H1 (cell line): ENCODE data around the gene RUNX1. TPM values are rescaled to one million over a fixed set of nuclear protein-coding genes. Genes with fewer than 3 reads are reported as not detected.

Experiments used
- CTCF ChIA-PET: fragments of 300-600 bp; sonication (Branson Sonifier 250); formaldehyde crosslinking; loops from one replicate; lab custom pipeline; 2021; ENCODE audit not compliant: partially characterized antibody; lab: Charles Lee
- POLR2A ChIA-PET: fragments of 300-600 bp; sonication (Branson Sonifier 250); formaldehyde crosslinking; loops from one replicate; lab custom pipeline; 2021; ENCODE audit warnings: inconsistent platforms; ENCODE audit not compliant: partially characterized antibody; lab: Charles Lee
- DNase-seq, 2 experiments: peaks; one replicate each; pipeline versions ENCODE4 v3.0.0 to v3.0.0-alpha.2; 2010 to 2022; ENCODE audit warnings: low spot score in 2 of 2, low read depth in 1 of 2, mixed read lengths in 1 of 2
- FAIRE-seq: peaks from 2 replicates; lab custom pipeline; 2011; peaks lifted over from hg19 to GRCh38; lab: Jason Lieb, UNC
- H2AFZ ChIP-seq: 2 replicates; pipeline ENCODE4 v1.8.1; 2012; ENCODE audit warnings: low read length, inconsistent platforms
- H2AK5ac ChIP-seq: 2 replicates; pipeline ENCODE4 v1.6.1; 2013; ENCODE audit warnings: low read depth, low read length
- H2BK120ac ChIP-seq: replicated peaks from 2 replicates; pipeline ENCODE3; 2013; ENCODE audit warnings: low read depth, low read length, inconsistent platforms
- H2BK12ac ChIP-seq: 2 replicates; pipeline ENCODE4 v1.6.1; 2013; ENCODE audit warnings: low read depth, low read length
- H2BK15ac ChIP-seq: 2 replicates; pipeline ENCODE4 v1.6.1; 2013; ENCODE audit warnings: low read length
- H2BK20ac ChIP-seq: 2 replicates; pipeline ENCODE4 v1.6.1; 2013; ENCODE audit warnings: low read length
- H2BK5ac ChIP-seq: 2 replicates; pipeline ENCODE4 v1.6.1; 2013; ENCODE audit warnings: low read depth, low read length
- H3K14ac ChIP-seq: 2 replicates; pipeline ENCODE4 v1.6.1; 2013; ENCODE audit warnings: inconsistent platforms; ENCODE audit not compliant: insufficient read length
- H3K18ac ChIP-seq: 2 replicates; pipeline ENCODE4 v1.6.1; 2013; ENCODE audit warnings: low read length; ENCODE audit errors: extremely low read depth
- H3K23ac ChIP-seq: 2 replicates; pipeline ENCODE4 v1.6.1; 2013; ENCODE audit warnings: inconsistent platforms; ENCODE audit not compliant: insufficient read length
- H3K23me2 ChIP-seq: 2 replicates; pipeline ENCODE4 v1.6.1; 2013; ENCODE audit warnings: low read depth, low read length
- H3K27ac ChIP-seq: 2 replicates; pipeline ENCODE4 v1.6.1; 2011; ENCODE audit warnings: low read depth, low read length, inconsistent platforms
- H3K27me3 ChIP-seq, 4 experiments: replicated peaks in 1 of 4; 1 replicate in 1 of 4; 2 replicates in 3 of 4; pipeline versions ENCODE4 v1.6.1 to v1.8.1; 2011 to 2013; ENCODE audit warnings: low read length in 3 of 4, mild to moderate bottlenecking in 3 of 4, inconsistent platforms in 2 of 4, mixed read lengths in 2 of 4, moderate library complexity in 1 of 4; ENCODE audit not compliant: control insufficient read depth in 3 of 4, insufficient read depth in 3 of 4; ENCODE audit errors: extremely low read depth in 1 of 4
- H3K36me3 ChIP-seq, 4 experiments: 2 replicates each; pipeline versions ENCODE4 v1.6.1 to v1.8.1; 2011 to 2013; ENCODE audit warnings: mild to moderate bottlenecking in 4 of 4, low read length in 3 of 4, moderate library complexity in 2 of 4, control low read depth in 1 of 4, inconsistent platforms in 1 of 4; ENCODE audit not compliant: insufficient read depth in 4 of 4, control insufficient read depth in 2 of 4
- H3K4ac ChIP-seq: replicated peaks from 2 replicates; pipeline ENCODE3; 2013; ENCODE audit warnings: low read length, low read depth, mixed read lengths, inconsistent platforms; ENCODE audit not compliant: insufficient read length
- H3K4me1 ChIP-seq, 4 experiments: replicated peaks in 1 of 4; 1 replicate in 1 of 4; 2 replicates in 3 of 4; pipeline versions ENCODE4 v1.6.1 to v1.8.1; 2011 to 2013; ENCODE audit warnings: low read length in 3 of 4, inconsistent platforms in 2 of 4, mixed read lengths in 1 of 4; ENCODE audit not compliant: insufficient read depth in 4 of 4, control insufficient read depth in 3 of 4
- H3K4me2 ChIP-seq, 2 experiments: 2 replicates each; pipeline versions ENCODE4 v1.6.1 to v1.8.1; 2011 to 2013; ENCODE audit warnings: low read depth in 2 of 2, low read length in 2 of 2, control low read depth in 1 of 2, inconsistent platforms in 1 of 2, mild to moderate bottlenecking in 1 of 2; ENCODE audit not compliant: insufficient read depth in 1 of 2
- H3K4me3 ChIP-seq, 4 experiments: fragments of 200-600, 300-600 bp in 1 of 4; sonication (generic), shearing (Covaris generic), sonication (Bioruptor Twin) in 1 of 4; 2 replicates each; pipeline versions ENCODE4 v1.5.1 to v1.8.1; 2011 to 2016; ENCODE audit warnings: low read length in 4 of 4, low read depth in 3 of 4, control low read depth in 2 of 4, inconsistent platforms in 2 of 4, mild to moderate bottlenecking in 2 of 4, mixed read lengths in 1 of 4, moderate library complexity in 1 of 4; ENCODE audit not compliant: insufficient read depth in 2 of 4; ENCODE audit errors: extremely low read depth in 1 of 4
- H3K56ac ChIP-seq: replicated peaks from 2 replicates; pipeline ENCODE3; 2013; ENCODE audit warnings: low read depth, mild to moderate bottlenecking, mixed read lengths, low read length, inconsistent platforms; ENCODE audit not compliant: insufficient read length
- H3K79me1 ChIP-seq: 2 replicates; pipeline ENCODE4 v1.6.1; 2013; ENCODE audit warnings: low read depth, low read length, control low read depth
- H3K79me2 ChIP-seq, 2 experiments: 2 replicates each; pipeline versions ENCODE4 v1.6.1 to v1.8.1; 2012 to 2013; ENCODE audit warnings: low read length in 2 of 2, mild to moderate bottlenecking in 2 of 2, inconsistent platforms in 1 of 2; ENCODE audit not compliant: insufficient read depth in 2 of 2, control insufficient read depth in 1 of 2
- H3K9ac ChIP-seq, 4 experiments: replicated peaks in 1 of 4; 1 replicate in 1 of 4; 2 replicates in 3 of 4; pipeline versions ENCODE4 v1.6.1 to v1.8.1; 2011 to 2013; ENCODE audit warnings: low read depth in 3 of 4, low read length in 3 of 4, control low read depth in 2 of 4, mild to moderate bottlenecking in 2 of 4, moderate library complexity in 2 of 4, inconsistent platforms in 1 of 4; ENCODE audit errors: extremely low read depth in 1 of 4
- H3K9me3 ChIP-seq, 2 experiments: 2 replicates each; pipeline versions ENCODE4 v1.6.1 to v1.8.1; 2012 to 2013; ENCODE audit warnings: mild to moderate bottlenecking in 2 of 2, moderate library complexity in 2 of 2, control low read depth in 1 of 2, inconsistent platforms in 1 of 2, low read depth in 1 of 2, low read length in 1 of 2, mixed read lengths in 1 of 2; ENCODE audit not compliant: insufficient read depth in 2 of 2
- H4K20me1 ChIP-seq, 2 experiments: replicated peaks in 1 of 2; 2 replicates each; pipeline versions ENCODE3 to v1.8.1; 2011 to 2013; ENCODE audit warnings: inconsistent platforms in 2 of 2, low read length in 2 of 2, mild to moderate bottlenecking in 1 of 2; ENCODE audit not compliant: insufficient read depth in 2 of 2, control insufficient read depth in 1 of 2
- H4K5ac ChIP-seq: 2 replicates; pipeline ENCODE4 v1.6.1; 2013; ENCODE audit warnings: low read length, low read depth, mixed read lengths, inconsistent platforms; ENCODE audit not compliant: insufficient read length
- H4K8ac ChIP-seq: 2 replicates; pipeline ENCODE4 v1.8.0; 2013; ENCODE audit warnings: mild to moderate bottlenecking, moderate library complexity, low read length, inconsistent platforms; ENCODE audit not compliant: insufficient read depth; ENCODE audit errors: extremely low read depth
- H4K91ac ChIP-seq: replicated peaks from 2 replicates; pipeline ENCODE3; 2013; ENCODE audit warnings: low read length, mixed read lengths, inconsistent platforms; ENCODE audit not compliant: insufficient read length
- CHD2 ChIP-seq: IDR thresholded peaks from 2 replicates; pipeline ENCODE4 v1.6.1; 2012; ENCODE audit warnings: low read length, improper control_type of control experiment
- EP300 ChIP-seq, 2 experiments: IDR thresholded peaks; 1 replicate in 1 of 2; 2 replicates in 1 of 2; pipeline ENCODE4 v1.6.1; 2011 to 2012; ENCODE audit warnings: low read depth in 2 of 2, low read length in 2 of 2, mild to moderate bottlenecking in 2 of 2, borderline replicate concordance in 1 of 2, inconsistent platforms in 1 of 2, moderate library complexity in 1 of 2
- GTF2F1 ChIP-seq: IDR thresholded peaks from 2 replicates; pipeline ENCODE4 v1.6.1; 2012; ENCODE audit warnings: low read depth, low read length, improper control_type of control experiment, borderline replicate concordance
- JUN ChIP-seq: IDR thresholded peaks from 2 replicates; pipeline ENCODE4 v1.6.1; 2011; ENCODE audit warnings: low read depth, mild to moderate bottlenecking, improper control_type of control experiment, low read length
- NANOG ChIP-seq: IDR thresholded peaks from 2 replicates; pipeline ENCODE4 v1.6.1; 2011; ENCODE audit warnings: low read length, low read depth, mild to moderate bottlenecking, inconsistent platforms; ENCODE audit not compliant: insufficient read depth, poor library complexity, severe bottlenecking
- POLR2AphosphoS5 ChIP-seq: IDR thresholded peaks from 2 replicates; pipeline ENCODE4 v1.6.1; 2011; ENCODE audit warnings: low read depth, low read length
- RFX5 ChIP-seq: IDR thresholded peaks from 2 replicates; pipeline ENCODE4 v1.6.1; 2011; ENCODE audit warnings: low read depth, low read length, improper control_type of control experiment, borderline replicate concordance
- SIN3A ChIP-seq, 2 experiments: IDR thresholded peaks in 1 of 2; conservative IDR thresholded peaks in 1 of 2; 2 replicates each; pipeline ENCODE4 v1.6.1; 2011 to 2012; ENCODE audit warnings: low read length in 2 of 2, improper control_type of control experiment in 1 of 2, low read depth in 1 of 2, mild to moderate bottlenecking in 1 of 2
- SIX5 ChIP-seq: IDR thresholded peaks from 2 replicates; pipeline ENCODE4 v1.6.1; 2011; ENCODE audit warnings: mild to moderate bottlenecking, low read depth, low read length
- SP4 ChIP-seq: IDR thresholded peaks from 2 replicates; pipeline ENCODE4 v1.6.1; 2012; ENCODE audit warnings: low read length, inconsistent platforms
- TAF7 ChIP-seq: optimal IDR thresholded peaks from 2 replicates; pipeline ENCODE3; 2011; ENCODE audit warnings: low read depth, mild to moderate bottlenecking, inconsistent platforms, low read length, moderate library complexity, borderline replicate concordance
- TBP ChIP-seq: IDR thresholded peaks from 2 replicates; pipeline ENCODE4 v1.6.1; 2011; ENCODE audit warnings: low read depth, low read length, improper control_type of control experiment
- TEAD4 ChIP-seq: IDR thresholded peaks from 2 replicates; pipeline ENCODE4 v1.6.1; 2012; ENCODE audit warnings: low read depth, low read length, inconsistent platforms, mixed read lengths
- WGBS, 2 experiments: shearing (Covaris generic) in 1 of 2; methylation state at CpG; one replicate each; pipeline versions ENCODE4 v1.1.6 to v1.1.7; 2013 to 2015; ENCODE audit warnings: low lambda C conversion rate in 2 of 2, mixed read lengths in 2 of 2, inconsistent platforms in 1 of 2, low coverage in 1 of 2, missing lambda C conversion rate in 1 of 2; ENCODE audit not compliant: insufficient replicate concordance in 2 of 2, insufficient coverage in 1 of 2, insufficient read length in 1 of 2; ENCODE audit errors: extremely low coverage in 1 of 2, missing lambda C conversion rate in 1 of 2; 5-methylcytosine and 5-hydroxymethylcytosine counted together
- polyA plus RNA-seq, 7 experiments: library from polyadenylated mRNA; depleted of rRNA in 3 of 7; stranded (reverse) in 5 of 7; unstranded in 2 of 7; fragments of >200 nt in 5 of 7; fragments of 200-250 nt in 2 of 7; gene quantifications; 1 replicate in 5 of 7; 2 replicates in 1 of 7; 4 replicates in 1 of 7; pipeline versions ENCODE4 v1.2.1 to v1.2.3, GENCODE V29; 2011 to 2013; ENCODE audit warnings: missing spikeins in 2 of 7, mixed read lengths in 2 of 7
- total RNA-seq: library from RNA; stranded (reverse); fragmentation: NEBNext Ultra II Directional; extraction: Animal tissue kit (Norgen Biotek cat#: 25700); gene quantifications from 2 replicates; pipeline ENCODE4 v1.2.1, GENCODE V29; 2021
- TF ChIP-seq, protein P1 (sequence below): IDR thresholded peaks from 2 replicates; pipeline ENCODE4 v1.6.1; 2011; ENCODE audit warnings: low read length, improper control_type of control experiment

The RUNX1 gene
- total and polyA plus RNA-seq, 2 of the 8 experiments (the other 6 are each of a cell fraction or from before 2014, with no cell fraction given): 0.20 to 0.60 TPM

DNA sequence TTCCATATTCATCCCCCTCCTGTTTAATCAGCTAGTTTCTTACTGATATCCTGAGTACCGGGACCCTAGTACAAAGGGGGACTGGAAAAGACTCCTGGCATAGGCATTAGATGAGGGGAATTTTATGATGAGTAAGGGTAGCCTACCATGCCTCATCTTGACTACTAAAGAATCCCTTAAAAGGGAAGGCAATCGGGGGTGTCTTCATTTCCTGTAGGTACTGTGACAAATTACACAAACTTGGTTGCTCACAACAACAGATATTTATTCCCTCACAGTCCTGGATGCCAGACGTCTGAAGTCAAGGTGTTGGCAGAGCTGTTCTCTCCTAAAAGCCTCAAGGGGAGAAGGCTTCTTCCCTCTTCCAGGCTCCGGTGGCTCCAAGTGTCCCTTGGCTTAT is 28.9 kb upstream of the RUNX1 start:
- Histone ChIP-seq H4K91ac (no peak overlapping the region), H3K23ac (no peak overlapping the region), H3K4me2 (no peak overlapping the region), H3K79me1 (no peaks in the 10 kb centered on the region), H3K4me1 (no peaks in the 10 kb centered on the region), H3K14ac (no peak overlapping the region), H3K56ac (no peak overlapping the region), H3K79me2 (no peaks in the 10 kb centered on the region), H2BK120ac (no peak overlapping the region), H4K8ac (no peak overlapping the region), H2BK12ac (no peak overlapping the region), H3K36me3 (no peaks in the 10 kb centered on the region), H3K9ac (no peak overlapping the region), H2AFZ (no peak overlapping the region), H2BK15ac (no peak overlapping the region), H3K27ac (no peak overlapping the region), H3K9me3 (no peaks in the 10 kb centered on the region), H3K18ac (no peak overlapping the region), H3K27me3 (no peaks in the 10 kb centered on the region), H4K20me1 (no peaks in the 10 kb centered on the region), H4K5ac (no peak overlapping the region), H3K4me3 (no peak overlapping the region), H3K23me2 (no peaks in the 10 kb centered on the region), H3K4ac (no peak overlapping the region), H2BK5ac (no peak overlapping the region), H2BK20ac (no peak overlapping the region), H2AK5ac (no peak overlapping the region)
- DNase-seq (no peak), FAIRE-seq (no peak)
- 92% methylated on average over 4 of the region's 4 CpGs; no CpG with 5 or more reads in 1 of the 2 experiments for WGBS, 2 experiments
- ChIA-PET POLR2A (no interaction called here), CTCF (no interaction called here)
- no peak for TF ChIP-seq GTF2F1
- no peak for TF ChIP-seq TAF7
- no peak for TF ChIP-seq TBP
- TF ChIP-seq POLR2AphosphoS5: no peak
- no peak for TF ChIP-seq SP4
- no peak for TF ChIP-seq JUN
- no peak for TF ChIP-seq NANOG
- TF ChIP-seq CHD2: no peak
- TF ChIP-seq EP300 (IDR thresholded peaks at IDR 0.05; ENCODE audit: borderline replicate concordance in 1 of 2, low read depth in 2 of 2, low read length in 2 of 2): no peak
- no peak for TF ChIP-seq SIX5
- no peak for TF ChIP-seq TEAD4
- no peak for TF ChIP-seq RFX5
- no peak for TF ChIP-seq SIN3A (conservative IDR thresholded peaks at IDR 0.05 in 1 of 2, IDR thresholded peaks at IDR 0.05 in 1 of 2; ENCODE audit: low read depth in 1 of 2, low read length in 2 of 2)
- TF ChIP-seq, protein P1, sequence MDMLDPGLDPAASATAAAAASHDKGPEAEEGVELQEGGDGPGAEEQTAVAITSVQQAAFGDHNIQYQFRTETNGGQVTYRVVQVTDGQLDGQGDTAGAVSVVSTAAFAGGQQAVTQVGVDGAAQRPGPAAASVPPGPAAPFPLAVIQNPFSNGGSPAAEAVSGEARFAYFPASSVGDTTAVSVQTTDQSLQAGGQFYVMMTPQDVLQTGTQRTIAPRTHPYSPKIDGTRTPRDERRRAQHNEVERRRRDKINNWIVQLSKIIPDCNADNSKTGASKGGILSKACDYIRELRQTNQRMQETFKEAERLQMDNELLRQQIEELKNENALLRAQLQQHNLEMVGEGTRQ: no peak
